Fibroblast of skin of scalp (primary cell): ENCODE measurements around the gene CPE. TPM values are rescaled to one million over a fixed set of nuclear protein-coding genes. Genes with fewer than 3 reads are reported as not detected.
"Not testable (repeated sequence)": the region's sequence is repeated elsewhere in the genome, so short reads cannot be mapped to it uniquely, and the experiment has no call there.

Experiments used
- DNase-seq: peaks from one replicate; pipeline ENCODE4 v3.0.0-alpha.2; 2013
- polyA plus RNA-seq, 2 experiments: library from polyadenylated mRNA; unstranded; fragments of 120-200 nt; gene quantifications; one replicate each; pipeline ENCODE4 v1.2.1, GENCODE V29; 2013; ENCODE audit not compliant: insufficient read length in 2 of 2

The CPE gene
- polyA plus RNA-seq (2013, experiment 1 of 2; ENCODE audit: insufficient read length): 77.3 TPM
- polyA plus RNA-seq (2013, experiment 2 of 2; ENCODE audit: insufficient read length): 79.6 TPM

GRCh38 chr4:165378745-165379677, at the start of gene CPE:
TSS of gene CPE (plus strand) at chr4:165379008. CDS start at chr4:165379222, 214 bp downstream.
- DNase-seq: peak; percentile 83

DNA sequence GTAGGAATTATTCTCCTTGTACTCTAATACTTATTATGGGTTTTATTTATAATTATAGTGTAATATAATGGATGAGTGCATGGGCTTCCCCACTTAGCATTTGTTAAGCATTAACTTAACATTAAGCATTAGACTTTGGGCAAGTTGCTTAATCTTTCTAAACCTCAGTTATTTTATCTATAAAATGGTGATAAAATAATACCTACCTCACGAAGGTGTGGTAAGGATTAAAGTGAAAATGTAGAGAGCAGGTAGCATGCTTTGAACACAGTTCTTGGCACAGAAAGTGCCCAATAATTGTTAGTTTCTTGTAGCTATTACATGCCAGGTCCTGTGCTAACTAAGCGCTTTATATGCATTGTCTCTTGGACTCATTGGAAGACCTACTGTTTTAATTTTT, 48.7 kb upstream of the CPE start:
- no peak for DNase-seq

DNA sequence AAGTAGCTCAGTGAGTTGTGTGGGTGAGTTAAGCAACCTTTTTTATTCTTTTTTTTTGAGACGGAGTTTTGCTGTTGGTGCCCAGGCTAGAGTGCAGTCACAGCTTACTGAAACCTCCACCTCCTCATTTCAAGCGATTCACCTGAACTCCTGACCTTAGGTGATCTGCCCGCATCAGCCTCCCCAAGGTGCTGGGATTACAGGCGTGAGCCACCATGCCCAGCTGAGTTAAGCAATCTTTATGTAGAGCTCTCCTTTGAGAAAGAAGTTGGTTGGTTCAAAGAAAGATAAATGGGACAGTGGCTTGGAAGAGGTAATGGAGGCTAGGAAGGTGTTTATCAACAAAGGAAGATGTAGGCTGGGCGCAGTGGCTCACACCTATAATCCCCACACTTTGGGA, 48.1 kb upstream of the CPE start:
- no peak for DNase-seq

GRCh38 chr4:165331359-165331758, 47.4 kb upstream of the CPE start:
- peak; percentile 18 for DNase-seq

DNA sequence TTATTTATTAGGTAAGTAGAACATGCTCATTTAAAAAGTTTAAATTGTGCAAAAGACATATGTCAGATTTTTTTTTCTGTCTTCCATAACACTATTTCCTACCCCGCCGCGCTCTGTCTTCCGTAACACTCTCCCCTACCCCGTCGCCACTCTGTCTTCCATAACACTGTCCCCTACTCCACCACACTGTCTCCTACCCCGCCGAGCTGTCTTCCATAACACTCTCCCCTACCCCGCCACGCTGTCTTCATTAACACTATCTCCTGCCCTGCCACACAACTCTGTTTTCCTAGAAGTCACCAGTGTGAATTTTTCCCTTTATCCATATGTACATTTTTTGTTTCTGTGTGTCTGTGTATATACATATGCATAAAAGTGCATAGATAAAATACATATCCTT, 47.0 kb upstream of the CPE start:
- DNase-seq: no peak

GRCh38 chr4:165332502-165332901, 46.3 kb upstream of the CPE start:
- DNase-seq: no peak

- DNase-seq: no peak
Measured at GRCh38 chr4:165335163-165335703, 43.6 kb upstream of the CPE start.

DNA sequence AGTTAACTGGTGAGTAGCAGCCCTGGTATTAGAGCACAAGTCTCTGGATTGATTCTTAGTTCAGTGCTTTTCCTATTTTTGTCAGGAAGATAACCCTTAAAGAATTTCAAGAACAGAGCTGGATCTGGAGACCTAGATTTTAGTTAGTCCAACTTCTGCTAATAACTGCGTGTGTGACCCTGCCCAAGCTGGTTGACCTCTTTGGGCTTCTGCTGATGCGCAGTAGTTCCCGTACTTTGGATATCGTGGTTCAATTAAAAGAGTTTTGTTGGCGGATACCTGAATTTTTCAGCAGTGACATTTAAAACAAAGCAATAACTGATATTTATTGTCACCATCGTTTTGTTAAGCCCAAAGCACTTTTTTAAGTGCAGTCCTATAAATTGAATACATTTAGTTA, 42.1 kb upstream of the CPE start:
- DNase-seq: no peak

- not testable (repeated sequence) for DNase-seq
Measured at GRCh38 chr4:165342340-165342739, 36.5 kb upstream of the CPE start.

DNA sequence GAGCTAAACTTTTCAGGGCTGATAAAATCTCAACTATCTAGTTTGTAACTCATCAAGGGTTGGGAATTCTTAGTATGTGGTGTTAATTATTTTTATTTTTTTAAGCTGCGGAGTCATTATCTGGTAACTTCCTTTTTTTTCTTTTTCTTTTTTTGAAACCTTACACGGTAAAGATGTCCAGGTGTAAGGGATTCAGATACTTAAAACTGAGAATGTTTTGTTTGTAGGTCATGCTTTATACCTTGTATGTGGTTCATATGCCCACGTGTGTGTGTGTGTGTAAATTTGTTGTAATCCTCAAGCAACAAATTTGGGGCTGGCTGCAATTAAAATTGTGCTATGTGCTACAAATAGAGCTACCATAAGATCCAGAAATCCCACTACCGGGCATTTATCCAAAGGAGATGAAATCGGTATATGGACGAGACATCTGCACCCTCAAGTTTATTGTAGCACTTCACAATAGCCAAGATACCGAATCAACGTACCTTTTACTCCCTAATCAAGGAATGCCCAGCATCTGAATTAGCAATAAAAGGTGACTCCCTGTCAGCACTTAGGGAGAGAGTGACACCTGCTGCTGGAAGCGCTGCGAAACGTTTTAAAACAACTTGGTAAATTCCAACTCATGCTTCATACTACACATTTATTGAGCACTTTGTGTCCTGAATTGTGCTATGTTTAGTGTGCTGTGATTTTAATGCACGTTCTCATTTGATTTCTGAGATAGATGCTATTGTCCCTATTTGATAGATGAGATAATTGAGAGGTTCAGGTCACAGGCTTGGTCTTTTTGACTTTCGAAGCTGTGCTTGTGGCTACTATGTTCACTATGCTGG, 35.2 kb upstream of the CPE start:
- DNase-seq: no peak

- DNase-seq: no peak
Measured at GRCh38 chr4:165345666-165346417, 33.0 kb upstream of the CPE start.

- DNase-seq: no peak
Measured at GRCh38 chr4:165347647-165348569, 30.9 kb upstream of the CPE start.

- no peak for DNase-seq
Measured at GRCh38 chr4:165351359-165352130, 27.3 kb upstream of the CPE start.

- DNase-seq: peak; percentile 64
Measured at GRCh38 chr4:165355900-165356300, 22.9 kb upstream of the CPE start.

DNA sequence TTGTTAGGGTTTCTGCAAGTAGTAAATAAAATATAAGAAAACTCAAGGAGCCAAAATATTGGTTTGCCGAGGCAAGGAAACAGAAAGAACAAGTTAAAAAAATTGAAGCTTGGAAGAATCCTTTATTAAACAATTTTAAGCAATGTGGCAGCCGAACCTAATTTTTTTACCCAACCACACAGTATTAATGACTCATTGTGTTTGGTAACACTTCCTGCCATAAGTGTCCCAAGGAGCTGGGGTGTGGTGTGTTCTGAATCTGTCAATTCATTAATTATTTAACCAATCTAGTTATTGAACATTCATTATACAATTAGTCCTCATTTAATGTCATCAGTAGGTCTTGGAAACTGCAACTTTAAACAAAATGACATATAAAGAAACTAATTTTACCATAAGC, 19.3 kb upstream of the CPE start:
- DNase-seq: peak; percentile 70

DNA sequence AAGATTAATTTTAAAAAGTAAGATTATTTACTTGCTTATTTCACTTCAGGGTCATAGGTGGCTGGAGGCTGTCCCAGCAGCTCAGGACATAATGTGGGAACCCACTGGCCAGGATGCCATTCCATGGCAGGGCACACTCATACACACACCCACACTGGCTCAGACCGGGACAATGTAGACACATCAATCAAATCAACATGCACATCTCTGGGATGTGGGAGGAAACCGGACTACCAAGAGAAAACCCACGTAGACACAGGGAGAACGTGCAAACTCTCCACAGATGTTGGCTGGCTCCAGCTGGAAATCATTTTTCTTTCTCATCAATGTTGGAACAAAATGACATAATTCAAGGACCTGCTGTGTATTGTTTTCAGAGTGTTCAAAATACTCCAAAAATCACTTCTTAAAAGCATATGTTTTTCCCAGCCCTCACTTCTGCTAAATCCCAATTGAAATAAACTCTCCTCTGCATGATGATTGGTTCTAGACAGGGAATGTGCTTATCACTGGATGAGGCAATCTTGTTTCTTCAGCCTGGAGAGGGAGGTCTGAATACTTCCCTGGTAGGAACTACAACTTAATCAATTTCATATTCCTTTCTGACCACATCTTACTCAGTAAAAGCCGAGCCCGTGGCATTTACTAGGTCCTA, 18.6 kb upstream of the CPE start:
- DNase-seq: peak; percentile 67

GRCh38 chr4:165360985-165361670, 17.7 kb upstream of the CPE start:
- no peak for DNase-seq

DNA sequence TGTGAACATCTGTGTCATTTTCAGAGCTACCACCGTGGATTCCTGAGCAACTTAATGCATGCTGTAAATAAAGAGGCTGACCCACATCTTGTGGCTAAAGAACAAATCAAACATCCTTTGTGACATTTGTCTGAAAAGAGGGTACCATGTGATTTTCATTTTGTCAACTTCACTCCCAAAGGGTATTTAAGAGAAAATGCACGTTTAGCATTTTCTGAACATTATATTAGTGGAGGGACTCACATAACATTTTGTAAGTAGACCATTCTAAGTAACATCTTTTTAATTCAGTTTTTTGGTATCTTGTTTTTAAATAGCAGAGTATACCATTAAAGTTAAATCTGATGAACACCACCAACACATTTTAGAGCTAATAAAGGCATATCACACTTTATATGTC, 17.0 kb upstream of the CPE start:
- no peak for DNase-seq

GRCh38 chr4:165364452-165365080, 14.2 kb upstream of the CPE start:
- no peak for DNase-seq
